RWPE1 (cell line): ENCODE results near the gene SEMA6C.

ENCODE experiments used
- CTCF ChIA-PET: fragments of 350-600 bp; sonication (Branson Sonifier 250); formaldehyde crosslinking; extraction: SDS; loops from one replicate; lab custom pipeline; 2021; lab: Yijun Ruan, JAX
- POLR2A ChIA-PET: fragments of 400-600 bp; formaldehyde crosslinking; extraction: SDS; loops from one replicate; lab custom pipeline; 2020; ENCODE audit warnings: antibody characterized with exemption; ENCODE audit not compliant: low non-redundant PET; lab: Yijun Ruan, JAX
- DNase-seq: peaks from one replicate; pipeline ENCODE4 v3.0.0; 2012; ENCODE audit warnings: low spot score
- H3K27ac ChIP-seq: fragments of 450-650 bp; 2 replicates; pipeline ENCODE4 v1.5.1; 2017
- TF ChIP-seq, protein P1 (sequence below): fragments of 450-650 bp; conservative IDR thresholded peaks from 2 replicates; pipeline ENCODE4 v1.5.1; 2017; ENCODE audit warnings: low read depth, mild to moderate bottlenecking

Gene SEMA6C

DNA sequence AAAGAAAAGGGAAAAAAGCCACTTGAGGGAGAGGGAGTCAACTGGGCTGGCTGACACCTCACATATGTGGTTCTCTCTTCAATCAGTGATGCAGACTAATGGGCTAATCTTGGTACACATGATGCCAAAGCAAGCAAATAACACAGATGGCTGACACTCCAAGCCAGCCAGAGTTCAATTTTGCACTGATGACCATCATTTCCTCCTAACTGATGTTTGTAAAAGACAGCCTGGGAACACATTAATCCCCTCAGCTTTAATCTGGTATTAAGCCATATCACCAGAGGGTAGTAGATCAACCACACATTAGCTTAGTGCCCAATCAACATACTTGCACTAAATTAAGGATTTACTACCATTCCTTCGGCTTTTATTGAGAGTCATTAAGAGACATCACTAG is 40.8 kb upstream of the SEMA6C start:
- TF ChIP-seq, protein P1, sequence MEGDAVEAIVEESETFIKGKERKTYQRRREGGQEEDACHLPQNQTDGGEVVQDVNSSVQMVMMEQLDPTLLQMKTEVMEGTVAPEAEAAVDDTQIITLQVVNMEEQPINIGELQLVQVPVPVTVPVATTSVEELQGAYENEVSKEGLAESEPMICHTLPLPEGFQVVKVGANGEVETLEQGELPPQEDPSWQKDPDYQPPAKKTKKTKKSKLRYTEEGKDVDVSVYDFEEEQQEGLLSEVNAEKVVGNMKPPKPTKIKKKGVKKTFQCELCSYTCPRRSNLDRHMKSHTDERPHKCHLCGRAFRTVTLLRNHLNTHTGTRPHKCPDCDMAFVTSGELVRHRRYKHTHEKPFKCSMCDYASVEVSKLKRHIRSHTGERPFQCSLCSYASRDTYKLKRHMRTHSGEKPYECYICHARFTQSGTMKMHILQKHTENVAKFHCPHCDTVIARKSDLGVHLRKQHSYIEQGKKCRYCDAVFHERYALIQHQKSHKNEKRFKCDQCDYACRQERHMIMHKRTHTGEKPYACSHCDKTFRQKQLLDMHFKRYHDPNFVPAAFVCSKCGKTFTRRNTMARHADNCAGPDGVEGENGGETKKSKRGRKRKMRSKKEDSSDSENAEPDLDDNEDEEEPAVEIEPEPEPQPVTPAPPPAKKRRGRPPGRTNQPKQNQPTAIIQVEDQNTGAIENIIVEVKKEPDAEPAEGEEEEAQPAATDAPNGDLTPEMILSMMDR, result no peak
- DNase-seq, result no peak
- ChIA-PET POLR2A (no interaction called here), CTCF (interaction anchor here (0.5 kb wide), 1 partner anchor 506 kb away, joined by 3 read pairs; no protein-coding TSS in a partner anchor)
- no peak overlapping the region for H3K27ac ChIP-seq

DNA sequence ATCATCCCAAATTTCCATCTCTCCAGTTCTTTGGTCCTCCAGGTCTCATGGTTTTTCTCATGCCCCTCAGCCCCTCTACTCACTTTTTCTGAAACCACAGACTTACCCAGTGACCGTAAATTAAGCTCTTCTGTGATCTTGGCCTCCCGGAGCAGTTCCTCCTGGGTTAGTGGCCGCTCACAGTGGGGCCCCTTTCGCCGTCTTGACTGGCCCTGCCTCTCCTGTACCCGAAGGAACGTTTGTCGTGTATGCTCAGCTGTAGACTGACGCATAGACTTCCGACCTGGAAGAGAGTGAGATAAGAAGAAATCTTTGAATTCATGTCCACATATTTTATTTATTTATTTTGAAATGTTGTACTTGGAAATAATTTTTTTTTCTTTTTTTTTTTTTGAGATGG is 37.8 kb upstream of the SEMA6C start:
- ChIA-PET CTCF (no interaction called here), POLR2A (no interaction called here)
- no peak overlapping the region for H3K27ac ChIP-seq
- DNase-seq, result no peak
- TF ChIP-seq, protein P1, result no peak

GRCh38 chr1:151176514-151177045 is 30.1 kb upstream of the SEMA6C start:
- peak overlapping the region; percentile 17; the same call in 1 of the 2 replicates for H3K27ac ChIP-seq
- ChIA-PET CTCF (interaction anchor here (0.5 to 0.7 kb wide), 2 partner anchors 35 to 613 kb away, joined by 4 to 6 read pairs; no protein-coding TSS in a partner anchor), POLR2A (no interaction called here)
- DNase-seq, result no peak
- TF ChIP-seq, protein P1, result no peak

DNA sequence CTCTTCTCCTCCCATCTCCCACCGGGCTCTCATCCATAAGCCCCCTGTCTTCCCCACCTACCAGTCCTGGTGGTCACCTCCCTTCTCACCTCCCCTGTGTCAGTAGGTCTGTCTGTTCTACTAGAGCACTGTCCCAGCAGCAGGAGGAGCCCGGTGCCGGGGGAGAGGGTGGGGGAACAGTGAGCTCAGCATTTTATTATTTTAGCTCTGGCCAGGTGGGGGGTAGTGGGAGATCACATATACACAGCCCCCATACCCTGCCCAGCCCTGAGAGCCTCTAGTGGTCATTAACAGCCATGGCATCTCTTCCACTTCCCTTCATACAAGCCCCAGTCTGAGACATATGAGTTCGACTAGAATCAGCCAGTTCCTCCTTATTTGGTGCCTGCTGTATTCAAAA is 29.4 kb upstream of the SEMA6C start, which contains the start of gene TMOD4:
TMOD4 (minus strand) TSS at position 119 of the 400 bp plus-strand sequence. CDS start 1,106 bp downstream, outside the sequence.
- ChIA-PET POLR2A (no interaction called here), CTCF (interaction anchor here (0.5 to 0.7 kb wide), 2 partner anchors 104 to 614 kb away, joined by 3 to 4 read pairs; no protein-coding TSS in a partner anchor)
- H3K27ac ChIP-seq, result peak within 1 kb of the TSS; percentile 71
- TF ChIP-seq, protein P1, result peak; percentile 57
- DNase-seq, result no peak

DNA sequence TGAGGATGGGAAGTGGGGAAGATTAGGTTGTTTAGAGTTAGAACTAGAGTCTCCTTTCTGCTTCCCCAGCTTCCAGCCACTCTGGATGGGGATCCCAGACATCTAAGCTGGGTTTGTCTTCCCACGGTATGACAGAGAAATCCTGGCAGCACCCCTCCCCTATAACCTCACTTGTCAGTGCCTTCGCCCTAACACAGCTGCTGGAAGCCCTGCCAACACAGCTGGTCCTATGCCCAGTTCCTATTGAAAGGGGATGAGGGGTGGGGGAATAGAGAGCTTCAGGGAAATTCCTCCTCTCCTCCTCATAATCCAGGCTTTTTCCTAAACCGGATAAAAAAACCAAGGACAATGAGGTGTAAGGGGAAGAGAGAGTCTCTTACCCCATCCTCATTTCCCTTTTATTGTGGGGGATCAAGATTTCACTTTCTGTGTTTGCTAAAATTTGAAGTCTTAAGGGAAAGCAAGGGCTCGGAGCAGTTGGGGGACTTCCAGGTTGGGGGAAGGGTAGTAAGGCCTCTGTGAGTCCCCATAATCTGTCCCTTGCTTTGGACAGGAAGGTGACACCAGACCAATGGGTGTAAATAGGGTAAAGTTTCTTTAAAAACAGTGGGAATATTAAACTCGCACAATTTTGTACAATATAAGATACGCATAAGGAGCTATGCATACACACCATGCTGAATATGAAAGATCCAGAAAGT is 28.8 kb upstream of the SEMA6C start:
- peak overlapping the region; percentile 71 for H3K27ac ChIP-seq
- DNase-seq, result no peak
- TF ChIP-seq, protein P1, result no peak
- POLR2A ChIA-PET, result no interaction called here
- CTCF ChIA-PET, result interaction anchor here (0.5 to 0.7 kb wide), 4 partner anchors 33 to 290 kb away, joined by 3 to 6 read pairs (median 4); no protein-coding TSS in a partner anchor

DNA sequence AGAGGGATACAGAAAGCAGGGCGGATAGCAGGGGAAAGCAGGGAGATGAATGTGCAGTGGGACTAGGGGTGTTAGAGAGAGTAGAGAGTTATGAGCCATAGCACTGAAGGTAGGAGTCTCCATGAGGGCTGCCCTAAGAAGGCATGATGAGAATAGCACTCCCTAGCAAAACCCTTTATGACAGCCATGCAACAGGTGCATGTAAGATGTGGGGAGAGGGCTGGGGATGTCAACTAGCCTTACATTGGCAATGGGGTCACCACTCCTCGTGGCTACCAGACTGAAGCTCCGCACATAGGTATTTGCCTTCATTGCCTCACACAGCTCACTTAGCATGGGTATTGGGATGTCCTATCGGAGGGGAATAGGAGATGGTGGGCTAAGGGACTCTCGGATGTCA is 24.8 kb upstream of the SEMA6C start:
- ChIA-PET CTCF (interaction anchor here (0.6 to 0.8 kb wide), 3 partner anchors 30 to 135 kb away, joined by 4 read pairs; no protein-coding TSS in a partner anchor), POLR2A (no interaction called here)
- TF ChIP-seq, protein P1, result no peak
- DNase-seq, result no peak
- no peak overlapping the region for H3K27ac ChIP-seq
